Kidney capillary endothelial cell (primary cell): Measurements from ENCODE around the gene KCNA3.
"Not testable (repeated sequence)": the region's sequence is repeated elsewhere in the genome, so short reads cannot be mapped to it uniquely, and the experiment has no call there.

Source experiments
- DNase-seq: peaks from one replicate; pipeline ENCODE4 v3.0.0-alpha.2; 2018; ENCODE audit warnings: low spot score

The KCNA3 gene

DNA sequence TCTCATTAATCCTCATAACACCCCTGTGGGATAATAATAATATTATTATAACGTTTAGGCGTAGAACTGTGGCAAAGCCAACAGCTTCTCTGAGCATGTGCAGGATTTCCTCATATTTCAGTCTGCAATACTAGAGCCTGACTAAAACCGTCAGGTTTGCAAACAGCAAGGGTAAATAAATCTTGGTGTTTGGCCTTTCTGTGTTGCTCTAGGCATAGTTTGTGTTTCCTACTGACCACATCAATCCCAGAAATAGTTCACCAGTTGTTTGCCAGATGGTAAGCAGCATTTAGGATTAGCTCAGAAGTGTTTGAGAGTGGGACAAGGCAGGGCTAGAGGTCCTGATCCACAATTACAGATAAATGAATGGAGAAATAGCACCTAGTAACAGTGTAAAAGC is 2.8 kb upstream of the KCNA3 start:
- no peak for DNase-seq

DNA sequence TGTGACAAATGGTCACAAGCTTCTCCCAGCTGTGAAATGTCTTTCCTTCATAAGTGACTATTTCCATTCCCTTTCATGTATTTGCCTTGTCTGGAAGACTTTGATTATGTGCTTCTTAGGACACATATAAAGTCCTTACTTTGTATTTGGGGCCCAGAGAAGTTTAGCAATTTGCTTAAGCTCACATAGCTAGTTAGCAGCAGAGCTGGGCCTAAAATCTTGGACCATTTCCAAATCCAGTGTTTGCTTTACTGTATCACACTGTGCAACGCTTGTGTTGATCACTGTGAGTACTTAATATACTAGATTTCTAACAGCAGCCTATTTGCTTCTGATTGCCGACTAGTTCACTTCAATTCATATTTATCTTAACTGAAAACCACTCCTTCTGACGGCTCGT is 2.2 kb upstream of the KCNA3 start:
- DNase-seq, result no peak

DNA sequence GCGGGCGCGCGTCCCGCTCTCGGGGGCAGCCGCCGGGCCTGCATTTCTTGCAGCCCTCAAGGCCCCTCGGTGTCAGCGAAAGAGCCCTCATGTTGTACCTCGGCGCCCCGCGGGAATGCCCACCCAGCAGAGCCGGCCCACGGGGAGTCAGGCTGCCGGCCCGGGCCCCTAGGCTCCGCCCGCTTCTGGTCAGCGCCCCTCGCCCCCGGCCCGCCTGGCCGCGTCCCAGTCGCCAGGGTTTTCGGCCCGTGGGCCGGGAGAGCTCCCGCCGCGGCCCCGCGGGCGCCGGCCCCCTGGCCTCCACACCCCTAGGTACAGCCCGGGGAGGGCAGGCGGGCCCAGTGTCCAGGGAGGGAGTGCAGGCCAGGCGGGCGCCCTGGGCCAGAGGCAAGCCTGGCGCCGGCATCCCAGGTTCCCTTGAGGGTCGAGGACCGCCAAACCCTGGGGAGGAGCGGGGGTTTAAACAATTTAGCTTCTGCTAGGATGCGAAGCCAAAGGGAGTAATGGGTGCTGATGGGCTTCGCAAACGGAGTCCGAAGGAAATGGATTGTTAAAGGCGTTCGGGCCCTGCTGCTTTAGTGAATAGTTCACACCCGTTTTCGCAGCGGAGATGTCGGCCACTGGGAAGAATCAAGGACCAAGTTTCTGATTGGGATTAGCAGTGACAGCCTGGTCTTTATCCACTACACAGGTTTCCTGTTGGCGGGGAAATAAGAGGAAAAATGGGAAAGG is 486 bp upstream of the KCNA3 start:
- DNase-seq, result no peak

DNA sequence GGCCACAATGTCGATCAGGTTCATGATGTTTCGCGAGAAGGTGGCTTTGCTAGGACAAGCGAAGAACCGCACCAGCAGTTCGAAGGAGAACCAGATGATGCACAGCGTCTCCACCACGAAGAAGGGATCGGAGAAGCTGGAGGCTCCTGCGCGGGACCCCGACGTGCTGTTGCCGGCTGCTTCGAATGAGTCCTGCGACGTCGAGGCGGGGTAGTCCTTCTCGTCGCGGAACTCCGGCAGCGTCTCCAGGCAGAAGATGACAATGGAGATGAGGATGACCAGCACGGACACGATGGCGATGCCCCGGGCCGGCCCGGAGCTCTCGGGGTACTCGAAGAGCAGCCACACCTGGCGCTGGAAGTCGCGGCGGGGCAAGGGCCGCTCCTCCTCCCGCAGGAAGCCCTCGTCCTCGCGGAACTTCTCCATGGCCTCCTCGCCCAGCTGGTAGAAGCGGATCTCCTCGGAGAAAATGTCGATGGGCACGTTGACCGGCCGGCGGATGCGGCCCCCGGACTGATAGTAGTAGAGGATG is 869 bp downstream of the KCNA3 start:
- no peak for DNase-seq

GRCh38 chr1:110673197-110673701 is 1.5 kb downstream of the KCNA3 start:
- DNase-seq, result no peak

GRCh38 chr1:110672753-110673108 is 2.0 kb downstream of the KCNA3 start:
- DNase-seq, result no peak

GRCh38 chr1:110672001-110672752 is 2.6 kb downstream of the KCNA3 start:
- DNase-seq, result no peak

DNA sequence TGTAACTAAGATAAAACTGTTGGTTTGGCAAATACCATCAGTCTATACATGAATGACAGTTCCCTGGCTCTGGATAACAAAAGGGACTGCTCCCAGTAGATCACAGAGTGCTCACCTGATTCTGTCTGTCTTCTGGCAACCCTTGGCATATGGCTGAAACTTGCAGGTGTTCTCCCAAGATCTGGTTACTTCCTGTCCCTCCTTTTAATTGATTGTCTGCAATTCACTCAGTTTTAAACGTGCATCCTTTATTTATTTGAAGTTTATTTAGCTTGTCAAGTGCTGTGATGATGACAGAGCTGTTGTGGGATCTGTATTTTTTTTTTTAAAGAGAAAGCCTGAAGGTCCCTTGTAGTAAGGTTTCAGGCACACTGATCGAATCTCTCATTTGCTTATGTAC is 3.4 kb downstream of the KCNA3 start:
- DNase-seq, result no peak

DNA sequence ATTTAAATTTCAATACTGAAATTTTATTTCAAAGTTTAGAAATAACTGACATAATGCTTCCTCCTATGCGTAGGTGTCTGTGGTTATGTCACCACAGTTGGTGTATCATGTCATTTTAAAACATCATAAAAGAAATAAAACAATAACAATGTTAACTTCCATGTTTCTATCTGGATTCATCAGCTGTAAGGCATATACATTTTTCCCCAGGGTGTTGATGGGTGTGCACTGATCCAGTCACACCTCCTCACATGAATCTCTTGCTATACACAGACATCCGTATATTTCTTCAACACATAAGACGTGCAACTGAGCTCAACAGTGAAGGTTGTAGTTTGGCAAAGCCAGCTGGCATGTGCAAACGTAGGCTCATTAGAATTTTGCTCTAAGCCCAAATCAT is 6.2 kb downstream of the KCNA3 start:
- DNase-seq, result no peak

DNA sequence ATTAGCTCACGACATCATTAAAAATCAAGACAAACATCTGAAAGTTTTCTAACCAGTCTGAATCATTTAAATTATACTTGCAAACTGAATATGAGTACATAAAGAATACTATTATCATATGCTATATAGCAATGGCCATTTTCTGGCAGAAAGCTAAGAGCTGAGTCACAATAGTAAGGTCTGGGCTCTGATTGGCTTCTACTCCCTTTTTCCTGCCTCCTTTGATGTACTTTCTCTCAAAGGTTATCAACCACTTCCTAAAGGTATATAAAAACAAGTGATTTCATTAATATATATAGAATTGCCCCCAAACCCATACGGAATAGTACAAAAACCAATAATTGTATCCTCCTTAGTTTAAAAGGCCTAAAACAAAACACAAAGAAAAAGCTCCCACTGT is 7.0 kb downstream of the KCNA3 start:
- DNase-seq, result no peak

- no peak for DNase-seq
Measured at GRCh38 chr1:110663241-110663640, 11.5 kb downstream of the KCNA3 start.

DNA sequence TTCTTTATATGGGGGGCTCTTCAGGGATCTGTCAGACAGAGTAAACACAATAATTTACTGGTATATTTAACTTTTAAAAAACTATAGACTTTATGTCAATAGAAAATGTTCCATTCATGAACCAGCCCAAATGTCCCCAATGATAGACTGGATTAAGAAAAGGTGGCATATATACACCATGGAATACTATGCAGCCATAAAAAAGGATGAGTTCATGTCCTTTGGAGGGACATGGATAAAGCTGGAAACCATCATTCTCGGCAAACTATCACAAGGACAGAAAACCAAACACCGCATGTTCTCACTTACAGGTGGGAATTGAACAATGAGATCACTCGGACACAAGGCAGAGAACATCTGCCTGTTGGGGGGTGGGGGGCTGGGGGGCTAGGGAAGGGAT is 15.2 kb downstream of the KCNA3 start:
- not testable (repeated sequence) for DNase-seq

GRCh38 chr1:110657351-110657750 is 17.4 kb downstream of the KCNA3 start:
- DNase-seq, result no peak

GRCh38 chr1:110650609-110651008 is 24.1 kb downstream of the KCNA3 start:
- DNase-seq, result no peak

GRCh38 chr1:110648417-110648816 is 26.3 kb downstream of the KCNA3 start:
- DNase-seq, result no peak

DNA sequence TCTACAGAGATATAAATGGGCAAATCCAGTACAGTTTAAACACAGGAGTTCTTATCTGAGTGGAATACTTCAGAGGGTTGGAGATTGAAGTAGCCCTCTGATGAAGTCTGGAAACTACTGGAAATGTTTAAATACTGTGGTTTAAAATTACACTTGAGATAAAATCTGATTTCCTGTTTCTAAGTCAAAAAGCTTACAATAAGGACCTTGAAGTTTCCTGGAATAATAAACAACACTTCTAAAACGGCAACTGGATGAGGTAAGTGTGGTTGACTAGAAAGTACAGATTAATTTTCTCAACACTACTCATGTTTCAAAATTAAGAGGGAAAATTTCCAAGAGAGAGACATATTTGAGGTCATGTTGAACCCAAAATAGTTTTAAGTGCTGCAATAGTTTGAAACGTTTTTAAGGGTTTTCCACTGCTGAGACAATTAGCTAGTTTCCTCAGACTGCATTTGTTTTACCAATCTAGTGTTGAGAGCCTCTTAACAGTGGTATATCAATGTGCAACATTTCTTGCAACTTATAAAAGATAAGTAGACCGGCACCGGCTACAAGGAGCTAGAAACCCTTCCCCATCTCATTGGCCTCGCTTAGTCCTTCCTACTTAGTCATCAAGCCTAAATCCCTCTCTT is 27.4 kb downstream of the KCNA3 start:
- no peak for DNase-seq

GRCh38 chr1:110645821-110646735 is 28.7 kb downstream of the KCNA3 start:
- peak; percentile 13 for DNase-seq

- DNase-seq, result no peak
Measured at GRCh38 chr1:110645211-110645610, 29.5 kb downstream of the KCNA3 start.

GRCh38 chr1:110643879-110644472 is 30.8 kb downstream of the KCNA3 start:
- DNase-seq, result no peak

GRCh38 chr1:110639724-110640386 is 34.9 kb downstream of the KCNA3 start:
- no peak for DNase-seq

GRCh38 chr1:110638556-110638955 is 36.2 kb downstream of the KCNA3 start:
- DNase-seq, result no peak
